Pons (tissue), 1 donor: ENCODE measurements around the gene CD274.
"Not testable (repeated sequence)": the region's sequence is repeated elsewhere in the genome, so short reads cannot be mapped to it uniquely, and the experiment has no call there.

Source experiments
- DNase-seq: peaks from one replicate; pipeline ENCODE4 v3.0.0-alpha.2; 2016; ENCODE audit warnings: low spot score

Gene CD274

GRCh38 chr9:5438301-5439162 lies 11.8 kb upstream of the CD274 start:
- DNase-seq = no peak

GRCh38 chr9:5440426-5440825 lies 9.9 kb upstream of the CD274 start:
- DNase-seq = no peak

- no peak for DNase-seq
Observed at GRCh38 chr9:5441043-5441442, 9.3 kb upstream of the CD274 start.

GRCh38 chr9:5442400-5443011 lies 7.8 kb upstream of the CD274 start:
- peak; percentile 89 for DNase-seq

GRCh38 chr9:5443850-5444249 lies 6.5 kb upstream of the CD274 start:
- DNase-seq = no peak

- not testable (repeated sequence) for DNase-seq
Observed at GRCh38 chr9:5445096-5445495, 5.2 kb upstream of the CD274 start.

- DNase-seq = no peak
Observed at GRCh38 chr9:5445886-5446285, 4.5 kb upstream of the CD274 start.

GRCh38 chr9:5446451-5447236 lies 3.7 kb upstream of the CD274 start:
- no peak for DNase-seq

GRCh38 chr9:5447337-5447736 lies 3.0 kb upstream of the CD274 start:
- DNase-seq = no peak

GRCh38 chr9:5448016-5448415 lies 2.3 kb upstream of the CD274 start:
- no peak for DNase-seq

GRCh38 chr9:5448461-5449435 lies 1.6 kb upstream of the CD274 start:
- DNase-seq = no peak

- peak; percentile 61 for DNase-seq
Observed at GRCh38 chr9:5449521-5450358, 602 bp upstream of the CD274 start.

- no peak for DNase-seq
Observed at GRCh38 chr9:5452286-5452609, 1.9 kb downstream of the CD274 start.

- no peak for DNase-seq
Observed at GRCh38 chr9:5453004-5453403, 2.7 kb downstream of the CD274 start.

GRCh38 chr9:5453673-5454072 lies 3.3 kb downstream of the CD274 start:
- DNase-seq = no peak

GRCh38 chr9:5455181-5455580 lies 4.8 kb downstream of the CD274 start:
- DNase-seq = no peak

GRCh38 chr9:5459289-5459829 lies 9.0 kb downstream of the CD274 start:
- DNase-seq = no peak

- DNase-seq = no peak
Observed at GRCh38 chr9:5460157-5460556, 9.8 kb downstream of the CD274 start.

- not testable (repeated sequence) for DNase-seq
Observed at GRCh38 chr9:5464831-5465330, 14.5 kb downstream of the CD274 start.

- no peak for DNase-seq
Observed at GRCh38 chr9:5466005-5466404, 15.7 kb downstream of the CD274 start.
